ENCODE measurements around the gene CCN6.

Gene CCN6

GRCh38 chr6:112054001-112054400 lies at the start of gene CCN6:
Gene CCN6 (plus strand): TSS chr6:112054104. CDS start chr6:112054358, 254 bp downstream.
- no peak for DNase-seq

GRCh38 chr6:112004201-112005012 lies 49.5 kb upstream of the CCN6 start:
- no peak for DNase-seq

- no peak for DNase-seq
Measured at GRCh38 chr6:112005013-112005371, 48.9 kb upstream of the CCN6 start.

GRCh38 chr6:112007254-112007653 lies 46.6 kb upstream of the CCN6 start:
- DNase-seq: no peak

- no peak for DNase-seq
Measured at GRCh38 chr6:112007805-112008204, 46.1 kb upstream of the CCN6 start.

GRCh38 chr6:112008482-112008881 lies 45.4 kb upstream of the CCN6 start:
- no peak for DNase-seq

- no peak for DNase-seq
Measured at GRCh38 chr6:112010328-112010727, 43.6 kb upstream of the CCN6 start.

GRCh38 chr6:112013051-112013450 lies 40.9 kb upstream of the CCN6 start:
- DNase-seq: no peak

GRCh38 chr6:112014483-112014882 lies 39.4 kb upstream of the CCN6 start:
- DNase-seq: no peak

- no peak for DNase-seq
Measured at GRCh38 chr6:112015725-112016124, 38.2 kb upstream of the CCN6 start.

GRCh38 chr6:112016320-112016719 lies 37.6 kb upstream of the CCN6 start:
- no peak for DNase-seq

- no peak for DNase-seq
Measured at GRCh38 chr6:112017169-112017568, 36.7 kb upstream of the CCN6 start.

GRCh38 chr6:112017760-112018537 lies 36.0 kb upstream of the CCN6 start:
- DNase-seq: no peak

GRCh38 chr6:112018619-112019416 lies 35.1 kb upstream of the CCN6 start:
- DNase-seq: no peak

GRCh38 chr6:112019589-112019988 lies 34.3 kb upstream of the CCN6 start:
- no peak for DNase-seq

GRCh38 chr6:112021691-112022310 lies 32.1 kb upstream of the CCN6 start:
- no peak for DNase-seq

- DNase-seq: no peak
Measured at GRCh38 chr6:112022749-112023148, 31.2 kb upstream of the CCN6 start.

GRCh38 chr6:112024464-112024863 lies 29.4 kb upstream of the CCN6 start:
- DNase-seq: no peak

- no peak for DNase-seq
Measured at GRCh38 chr6:112026933-112027332, 27.0 kb upstream of the CCN6 start.

GRCh38 chr6:112027942-112028674 lies 25.8 kb upstream of the CCN6 start:
- peak; percentile 47 for DNase-seq

GRCh38 chr6:112029045-112029822 lies 24.7 kb upstream of the CCN6 start:
- DNase-seq: peak; percentile 57
